IPS-18c (cell line): ENCODE data around the gene KLHL40.

Source experiments
- H3K4me3 ChIP-seq: 2 replicates; pipeline ENCODE4 v1.7.0; 2013; ENCODE audit warnings: low read depth, mild to moderate bottlenecking, low read length, moderate library complexity; ENCODE audit not compliant: insufficient read depth
- H3K9me3 ChIP-seq: one replicate; pipeline ENCODE4 v1.6.1; 2013; ENCODE audit warnings: mild to moderate bottlenecking, low read length, moderate library complexity; ENCODE audit not compliant: control insufficient read depth, insufficient read depth

The KLHL40 gene, protein sequence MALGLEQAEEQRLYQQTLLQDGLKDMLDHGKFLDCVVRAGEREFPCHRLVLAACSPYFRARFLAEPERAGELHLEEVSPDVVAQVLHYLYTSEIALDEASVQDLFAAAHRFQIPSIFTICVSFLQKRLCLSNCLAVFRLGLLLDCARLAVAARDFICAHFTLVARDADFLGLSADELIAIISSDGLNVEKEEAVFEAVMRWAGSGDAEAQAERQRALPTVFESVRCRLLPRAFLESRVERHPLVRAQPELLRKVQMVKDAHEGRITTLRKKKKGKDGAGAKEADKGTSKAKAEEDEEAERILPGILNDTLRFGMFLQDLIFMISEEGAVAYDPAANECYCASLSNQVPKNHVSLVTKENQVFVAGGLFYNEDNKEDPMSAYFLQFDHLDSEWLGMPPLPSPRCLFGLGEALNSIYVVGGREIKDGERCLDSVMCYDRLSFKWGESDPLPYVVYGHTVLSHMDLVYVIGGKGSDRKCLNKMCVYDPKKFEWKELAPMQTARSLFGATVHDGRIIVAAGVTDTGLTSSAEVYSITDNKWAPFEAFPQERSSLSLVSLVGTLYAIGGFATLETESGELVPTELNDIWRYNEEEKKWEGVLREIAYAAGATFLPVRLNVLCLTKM

DNA sequence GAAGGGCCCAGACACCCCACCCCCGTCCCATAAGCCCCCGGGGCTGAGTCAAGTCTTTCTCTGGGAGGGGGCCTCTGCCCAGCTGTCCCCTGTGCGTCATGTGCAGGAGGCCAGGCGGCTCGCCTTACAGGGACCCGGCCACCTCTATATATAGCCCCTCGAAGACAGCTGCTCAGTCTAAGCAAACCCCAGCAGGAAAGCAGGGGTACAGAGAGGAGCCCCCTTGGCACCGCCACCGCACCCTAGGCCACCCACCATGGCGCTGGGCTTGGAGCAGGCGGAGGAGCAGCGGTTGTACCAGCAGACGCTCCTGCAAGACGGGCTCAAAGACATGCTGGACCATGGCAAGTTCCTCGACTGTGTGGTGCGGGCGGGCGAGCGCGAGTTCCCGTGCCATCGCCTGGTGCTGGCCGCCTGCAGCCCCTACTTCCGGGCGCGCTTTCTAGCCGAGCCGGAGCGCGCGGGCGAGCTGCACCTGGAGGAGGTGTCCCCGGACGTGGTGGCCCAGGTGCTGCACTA, at the start of gene KLHL40:
KLHL40 (plus strand) TSS at position 175 of the 519 bp plus-strand sequence; CDS start at position 257, 82 bp downstream.
- Histone ChIP-seq H3K4me3 (no peak within 1 kb of the TSS), H3K9me3 (no peaks in the 10 kb centered on the region)

- H3K4me3 ChIP-seq: no peak overlapping the region
- no peaks in the 10 kb centered on the region for H3K9me3 ChIP-seq
These were observed 48.3 kb upstream of the KLHL40 start for GRCh38 chr3:42637001-42637400.

DNA sequence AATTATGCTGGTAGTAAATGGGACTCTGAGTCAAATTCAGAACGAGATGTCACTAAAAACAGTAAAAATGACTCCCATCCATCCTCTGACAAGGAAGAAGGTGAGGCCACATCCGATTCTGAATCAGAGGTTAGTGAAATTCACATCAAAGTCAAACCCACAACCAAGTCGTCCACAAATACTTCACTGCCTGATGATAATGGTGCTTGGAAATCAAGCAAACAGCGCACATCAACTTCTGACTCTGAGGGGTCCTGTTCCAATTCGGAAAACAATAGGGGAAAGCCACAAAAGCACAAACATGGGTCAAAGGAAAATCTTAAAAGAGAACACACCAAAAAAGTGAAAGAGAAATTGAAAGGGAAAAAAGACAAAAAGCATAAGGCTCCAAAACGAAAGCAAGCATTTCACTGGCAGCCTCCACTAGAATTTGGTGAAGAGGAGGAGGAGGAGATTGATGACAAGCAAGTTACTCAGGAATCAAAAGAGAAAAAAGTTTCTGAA, 46.9 kb upstream of the KLHL40 start:
- H3K9me3 ChIP-seq: no peaks in the 10 kb centered on the region
- no peak overlapping the region for H3K4me3 ChIP-seq

GRCh38 chr3:42639192-42639591, 46.1 kb upstream of the KLHL40 start:
- Histone ChIP-seq H3K9me3 (no peaks in the 10 kb centered on the region), H3K4me3 (no peak overlapping the region)

DNA sequence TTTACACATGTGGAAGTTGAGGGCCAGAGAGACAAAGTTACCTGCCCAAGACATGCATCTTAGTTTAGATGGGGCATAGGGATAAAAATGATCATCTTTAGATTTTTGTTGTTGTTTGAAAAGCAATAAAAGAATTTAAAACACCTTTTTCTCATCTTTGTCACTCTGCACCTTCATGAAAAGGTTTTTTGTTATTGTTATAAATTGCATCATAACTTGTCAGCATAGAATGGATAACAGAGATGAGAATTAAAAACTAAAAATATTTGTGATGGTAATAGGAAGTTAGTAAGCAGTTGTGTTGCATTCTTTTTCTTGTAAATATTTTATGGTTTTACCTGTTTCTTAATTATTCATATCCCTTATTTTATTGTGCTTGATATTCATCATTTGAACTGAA, 45.2 kb upstream of the KLHL40 start:
- Histone ChIP-seq H3K9me3 (no peaks in the 10 kb centered on the region), H3K4me3 (no peak overlapping the region)

GRCh38 chr3:42640771-42641370, 44.5 kb upstream of the KLHL40 start:
- no peaks in the 10 kb centered on the region for H3K9me3 ChIP-seq
- H3K4me3 ChIP-seq: no peak overlapping the region

GRCh38 chr3:42647821-42648459, 37.4 kb upstream of the KLHL40 start:
- no peak overlapping the region for H3K4me3 ChIP-seq

DNA sequence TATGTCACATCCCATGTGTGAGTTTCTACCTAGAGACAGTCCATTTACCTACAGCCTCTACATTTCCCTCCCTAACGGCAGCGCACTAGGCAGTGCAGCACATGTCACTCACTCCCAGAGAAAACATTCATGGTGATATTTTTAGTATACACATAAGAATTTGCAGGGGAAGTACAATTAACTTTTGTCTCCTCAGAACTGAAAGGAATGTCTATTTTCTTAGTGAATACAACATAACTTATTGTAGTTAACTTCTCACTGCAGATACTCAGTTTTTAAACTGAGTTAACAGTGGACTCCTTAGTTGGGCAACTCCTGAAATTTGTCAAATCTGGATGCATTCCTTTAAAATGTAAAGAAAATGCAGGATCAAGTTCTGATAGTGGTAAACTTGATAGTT, 36.3 kb upstream of the KLHL40 start:
- Histone ChIP-seq H3K9me3 (no peaks in the 10 kb centered on the region), H3K4me3 (no peak overlapping the region)

More at GRCh38 chr3:42647821-42648459, 37.4 kb upstream of the KLHL40 start:
- H3K9me3 ChIP-seq: no peaks in the 10 kb centered on the region

DNA sequence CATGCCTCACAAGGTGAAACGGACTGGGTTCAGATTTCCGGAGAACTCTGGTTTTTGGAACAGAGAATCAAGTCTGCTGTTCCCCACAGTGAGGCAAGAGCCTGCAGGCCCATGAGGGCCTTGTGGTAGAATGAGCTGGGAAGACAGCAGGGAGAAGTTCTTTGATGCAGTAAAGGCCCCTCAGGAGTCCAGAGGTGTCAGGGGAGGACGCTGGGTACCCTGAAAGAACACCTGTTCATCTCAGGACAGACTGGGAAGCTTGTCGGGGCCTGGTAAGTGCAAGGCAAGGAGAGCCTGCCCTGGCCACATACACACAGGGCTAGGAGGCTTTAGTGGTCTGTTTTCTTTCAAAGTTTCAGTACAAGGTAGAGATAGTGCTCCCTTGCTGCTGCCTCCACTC, 35.6 kb upstream of the KLHL40 start:
- no peak overlapping the region for H3K4me3 ChIP-seq
- H3K9me3 ChIP-seq: no peaks in the 10 kb centered on the region

GRCh38 chr3:42651248-42652091, 33.9 kb upstream of the KLHL40 start:
- no peaks in the 10 kb centered on the region for H3K9me3 ChIP-seq
- no peak overlapping the region for H3K4me3 ChIP-seq

DNA sequence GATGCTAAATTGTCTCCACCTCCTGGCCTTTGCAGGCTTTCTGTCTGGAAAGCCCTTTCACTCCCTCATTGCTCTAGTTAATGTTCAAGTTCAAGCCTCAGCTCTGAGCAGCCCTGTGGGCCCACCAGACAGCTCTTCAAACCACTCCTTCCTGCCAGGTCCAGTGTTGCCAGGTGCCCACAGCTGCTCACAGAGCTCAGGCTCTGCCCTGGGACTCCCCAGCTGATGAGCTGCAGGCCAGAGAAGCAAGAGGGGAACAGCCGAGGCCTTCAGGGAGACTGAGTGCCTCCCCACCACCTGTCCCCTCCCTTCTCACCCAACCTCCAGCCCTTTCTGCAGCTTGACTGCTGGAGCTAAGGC, 33.1 kb upstream of the KLHL40 start:
- H3K9me3 ChIP-seq: no peaks in the 10 kb centered on the region
- H3K4me3 ChIP-seq: no peak overlapping the region

- Histone ChIP-seq H3K4me3 (peak overlapping the region; percentile 59; the same call in 1 of the 2 replicates), H3K9me3 (no peaks in the 10 kb centered on the region)
These were observed 32.6 kb upstream of the KLHL40 start for GRCh38 chr3:42652611-42653302.

GRCh38 chr3:42653303-42653559, 32.1 kb upstream of the KLHL40 start:
- H3K4me3 ChIP-seq: peak overlapping the region; percentile 59
- H3K9me3 ChIP-seq: no peaks in the 10 kb centered on the region

- no peaks in the 10 kb centered on the region for H3K9me3 ChIP-seq
- H3K4me3 ChIP-seq: peak within 1 kb of the TSS; percentile 65
These were observed 31.6 kb upstream of the KLHL40 start, which contains the start of gene ZBTB47 for GRCh38 chr3:42653560-42654330. Gene ZBTB47 (plus strand): TSS chr3:42653697. CDS start chr3:42658356, 4,659 bp downstream.

DNA sequence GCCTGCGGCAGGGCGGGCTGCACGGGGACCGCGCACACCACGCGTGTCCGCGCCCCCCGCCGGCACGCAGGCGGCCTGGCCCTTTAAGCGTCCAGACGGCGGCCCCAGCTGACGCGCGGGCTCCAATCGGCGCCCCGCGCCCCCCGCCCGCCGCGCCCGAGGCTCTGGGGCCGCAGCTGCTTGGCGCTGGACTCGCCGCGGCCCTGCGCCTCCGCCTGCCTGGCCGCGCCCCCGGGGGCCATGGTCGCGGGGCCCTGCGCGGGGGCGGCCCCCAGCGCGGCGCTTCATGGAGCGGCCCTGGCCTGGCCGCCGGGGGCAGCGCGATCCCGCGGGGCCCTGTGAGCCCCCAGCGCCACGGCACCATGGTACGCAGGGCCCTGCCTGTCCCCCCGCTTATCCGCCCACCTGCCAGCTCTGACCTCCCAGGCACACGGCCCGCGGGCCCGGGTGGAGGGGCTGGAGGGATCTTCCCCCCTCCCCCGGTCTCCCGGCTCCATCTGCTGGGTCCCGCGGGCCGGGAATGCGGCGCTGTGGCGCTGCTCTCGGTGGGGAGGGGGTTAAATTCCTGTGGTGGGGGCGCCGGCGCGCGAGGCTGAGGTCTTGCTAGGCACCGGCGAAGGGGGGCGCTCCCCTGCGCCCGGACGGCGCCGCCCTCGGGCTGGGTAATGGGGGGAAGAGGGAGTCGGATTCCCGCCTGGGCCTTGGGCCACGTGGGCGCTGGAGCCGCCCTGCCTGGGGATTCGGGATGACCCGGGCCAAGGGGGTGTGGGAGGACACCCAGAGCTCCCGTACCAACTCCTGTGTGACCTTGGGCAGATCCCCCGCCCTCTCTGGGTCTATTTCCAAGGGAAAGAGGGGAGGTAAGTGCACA, 30.8 kb upstream of the KLHL40 start:
- H3K4me3 ChIP-seq: peak overlapping the region; percentile 65
- H3K9me3 ChIP-seq: no peaks in the 10 kb centered on the region
